Heart right ventricle (tissue), 16 donors: Measurements from ENCODE around the gene SLC25A1. TPM values are rescaled to one million over a fixed set of nuclear protein-coding genes. Genes with fewer than 3 reads are reported as not detected.

Experiments used
- ATAC-seq, 8 donors: fragments of 200-7000 bp; cut with Tn5 transposase; one replicate each; pipeline ENCODE4 v1.9.1; 2020; ENCODE audit warnings: mild to moderate bottlenecking in 8 of 8, moderate library complexity in 8 of 8, moderate number of reproducible peaks in 1 of 8
- DNase-seq, 2 donors: peaks; one replicate each; pipeline ENCODE4 v3.0.0-alpha.2; 2020
- H3K27ac ChIP-seq, 10 donors: fragments of 200-600 bp; sonication (generic) in 2 of 10; one replicate each; pipeline versions ENCODE4 v1.5.0 to v1.8.0; 2020 to 2022; ENCODE audit warnings: mild to moderate bottlenecking in 3 of 10
- H3K27me3 ChIP-seq, 7 donors: fragments of 200-600 bp; one replicate each; pipeline ENCODE4 v1.8.0; 2021 to 2022; ENCODE audit warnings: mild to moderate bottlenecking in 2 of 7
- H3K36me3 ChIP-seq, 9 donors: fragments of 200-600 bp; sonication (generic) in 1 of 9; one replicate each; pipeline versions ENCODE4 v1.5.0 to v1.8.0; 2020 to 2022; ENCODE audit warnings: mild to moderate bottlenecking in 2 of 9
- H3K4me1 ChIP-seq, 9 donors: fragments of 200-600 bp; sonication (generic) in 1 of 9; one replicate each; pipeline versions ENCODE4 v1.5.0 to v1.8.0; 2020 to 2022; ENCODE audit warnings: mild to moderate bottlenecking in 4 of 9
- H3K4me3 ChIP-seq, 10 donors: fragments of 200-600 bp; sonication (generic) in 2 of 10; one replicate each; pipeline versions ENCODE4 v1.5.0 to v1.8.0; 2020 to 2022; ENCODE audit warnings: mild to moderate bottlenecking in 7 of 10, moderate library complexity in 2 of 10
- H3K9me3 ChIP-seq, 11 donors: fragments of 200-600 bp in 10 of 11; sonication (generic) in 2 of 11; one replicate each; pipeline versions ENCODE4 v1.5.0 to v1.8.0; 2013 to 2022; ENCODE audit warnings: mild to moderate bottlenecking in 2 of 11, control low read depth in 1 of 11, moderate library complexity in 1 of 11
- CTCF ChIP-seq, 9 donors: fragments of 200-600 bp; sonication (generic) in 2 of 9; IDR thresholded peaks; one replicate each; pipeline versions ENCODE4 v1.5.0 to v1.8.0; 2021 to 2022; ENCODE audit warnings: antibody characterized with exemption in 9 of 9, mild to moderate bottlenecking in 5 of 9, moderate library complexity in 1 of 9
- WGBS, 2 donors: extraction: QIAGEN DNeasy Blood & Tissue Kit; methylation state at CpG; one replicate each; pipeline ENCODE4 v1.1.7; 2013; ENCODE audit warnings: inconsistent platforms in 1 of 2; 5-methylcytosine and 5-hydroxymethylcytosine counted together
- intact Hi-C, 10 donors: fragments of 100-400 bp; cut with DNase I; formaldehyde crosslinking; loops; one replicate each; pipeline versions ENCODE4 v1.11.1 to v1.14.2; 2022
- polyA plus RNA-seq, 2 donors: library from polyadenylated mRNA; stranded (reverse); fragments of 200-250 nt; gene quantifications; one replicate each; pipeline ENCODE4 v1.2.3, GENCODE V29; 2013
- total RNA-seq, 10 donors: library from RNA; stranded (reverse); fragmentation: NEBNext Ultra II Directional in 3 of 10; extraction: Animal tissue kit (Norgen Biotek cat#: 25700) in 3 of 10; gene quantifications; one replicate each; pipeline versions ENCODE4 v1.2.1 to v1.2.4, GENCODE V29; 2021 to 2023
- donor health status: Arrhythmogenic right ventricular cardiomyopathy.
- donor health status: ischemic (EF 13 %, LVEDD 7.1; RV severe dilation, severe dysfunction).
- donor health status: healthy with polysubstance abuse.
- donor health status: DM: no; HTN: yes; CAD: no.
- donor health status: DM: no; HTN: no; CAD: no.
- donor health status: ischemic (EF 25% LVEDD 6.9; RV normal size, moderate dysfunction).
- donor health status: ischemic (EF 25% LVEDD 5.7; RV mildly dilated, moderate dysfunction).
- donor health status: healthy.
- donor health status: DM: yes; HTN: yes; CAD: no.
- donor health status: Ischemic cardiomyopathy.
- donor health status: ischemic (EF 35%, LVEDD 5.7; RV mildly dilated, moderate dysfunction).
- donor health status: nonischemic (EF 11% LVEDD 7.7; RV severe dilation, severe dysfunction).
- donor health status: DM: yes; HTN: yes; CAD: no.
- donor health status: PGD.
- donor health status: ischemic (EF 29% LVEDD 5.4; RV normal size, mild dysfunction).
- donor health status: nonischemic (EF 23%, LVEDD 6.1; RV moderate dilation, normal function).

SLC25A1 gene
- total and polyA plus RNA-seq, 12 donors = 14.8 to 31.9 (median 20.5) TPM

GRCh38 chr22:19178065-19178656 lies 375 bp downstream of the SLC25A1 start:
- ATAC-seq = peak in 4 of 8 donors; percentile 2 to 11 (median 8)
- intact Hi-C loops = loop anchor here in 3 of 10 donors (1.0 to 5.0 kb wide), 4 partner anchors 114 to 301 kb away; partner anchors contain the start of genes CDC45 (in 2 of the 3), CLTCL1 (in 2 of the 3), HIRA (in 2 of the 3) and MRPL40 (in 2 of the 3)

GRCh38 chr22:19177164-19178064 lies 1.1 kb downstream of the SLC25A1 start:
- WGBS, 2 donors = 35 to 39% methylated on average over 55 of the region's 55 CpGs
- intact Hi-C loops = loop anchor here in 3 of 10 donors (1.0 to 5.0 kb wide), 4 partner anchors 115 to 302 kb away; partner anchors contain the start of genes CDC45 (in 2 of the 3), CLTCL1 (in 2 of the 3), HIRA (in 2 of the 3) and MRPL40 (in 2 of the 3)
- Histone ChIP-seq H3K27ac (peak overlapping the region; percentile 12 to 93 (median 88)), H3K4me3 (peak overlapping the region; percentile 66 to 96 (median 89)), H3K36me3 (no peaks in the 10 kb centered on the region), H3K27me3 (no peaks in the 10 kb centered on the region), H3K9me3 (no peaks in the 10 kb centered on the region), H3K4me1 (peaks cover 20 to 65% (median 52%) of the 10 kb centered on the region in 9 donors)
- ATAC-seq (no peak), DNase-seq (no peak)
- no peak for TF ChIP-seq CTCF (IDR thresholded peaks at IDR 0.05)

More at GRCh38 chr22:19178065-19178656, 375 bp downstream of the SLC25A1 start:
- Histone ChIP-seq H3K36me3 (peaks cover 0 to 6% (median 0%) of the 10 kb centered on the region in 9 donors), H3K27me3 (no peaks in the 10 kb centered on the region), H3K9me3 (no peaks in the 10 kb centered on the region), H3K4me1 (peaks cover 16 to 58% (median 44%) of the 10 kb centered on the region in 9 donors), H3K27ac (peak overlapping the region; percentile 77 to 93 (median 88)), H3K4me3 (peak overlapping the region; percentile 66 to 96 (median 89))
- 0% methylated on average over 57 to 73 of the region's 80 CpGs for WGBS, 2 donors
- no peak for TF ChIP-seq CTCF (IDR thresholded peaks at IDR 0.05)
- peak in 1 of 2 donors; percentile 52 for DNase-seq

- H3K4me1 ChIP-seq = peaks cover 23 to 70% (median 58%) of the 10 kb centered on the region in 9 donors
- H3K36me3 ChIP-seq = no peaks in the 10 kb centered on the region
- WGBS, 2 donors = 81 to 83% methylated on average over 12 of the region's 12 CpGs
- H3K27ac ChIP-seq = peak overlapping the region in 3 of 10 donors; percentile 82 to 89 (median 87)
- no peaks in the 10 kb centered on the region for H3K9me3 ChIP-seq
- intact Hi-C loops = loop anchor here in 3 of 10 donors (5.0 kb wide), 2 partner anchors 116 to 256 kb away; partner anchors contain the start of genes CLTCL1 (in 2 of the 3), HIRA (in 2 of the 3) and MRPL40 (in 2 of the 3)
- H3K27me3 ChIP-seq = no peaks in the 10 kb centered on the region
- DNase-seq (no peak), ATAC-seq (no peak)
- H3K4me3 ChIP-seq = peak overlapping the region in 1 of 10 donors; percentile 92
- TF ChIP-seq CTCF (IDR thresholded peaks at IDR 0.05) = no peak
Measured at GRCh38 chr22:19176732-19177131, 1.8 kb downstream of the SLC25A1 start.

GRCh38 chr22:19176175-19176643 lies 2.3 kb downstream of the SLC25A1 start:
- ATAC-seq (no peak), DNase-seq (no peak)
- Histone ChIP-seq H3K36me3 (no peaks in the 10 kb centered on the region), H3K4me3 (no peak overlapping the region), H3K4me1 (peaks cover 23 to 70% (median 58%) of the 10 kb centered on the region in 9 donors), H3K27me3 (no peaks in the 10 kb centered on the region), H3K27ac (peak overlapping the region in 1 of 10 donors; percentile 87), H3K9me3 (no peaks in the 10 kb centered on the region)
- no peak for TF ChIP-seq CTCF (IDR thresholded peaks at IDR 0.05)
- intact Hi-C loops = loop anchor here in 3 of 10 donors (5.0 kb wide), 2 partner anchors 116 to 256 kb away; partner anchors contain the start of genes CLTCL1 (in 2 of the 3), HIRA (in 2 of the 3) and MRPL40 (in 2 of the 3)
- WGBS, 2 donors = 61 to 71% methylated on average over 12 of the region's 12 CpGs
